Measurements from ENCODE around the gene SYT6. TPM values are rescaled to one million over a fixed set of nuclear protein-coding genes. Genes with fewer than 3 reads are reported as not detected.

Gene SYT6
- total and polyA plus RNA-seq, 2 donors (not counting 1 experiment from before 2014, with no cell fraction given): not detected

- H3K27me3 ChIP-seq (ENCODE audit: control insufficient read depth, insufficient read depth, low read length): peaks cover 2% of the 10 kb centered on the region
- no peak overlapping the region for H3K4me3 ChIP-seq (replicated peaks in 1 of 4; ENCODE audit: control extremely low read depth in 1 of 4, insufficient read depth in 1 of 4, low read depth in 3 of 4, low read length in 4 of 4)
- H3K4me1 ChIP-seq (ENCODE audit: control insufficient read depth, extremely low read depth, insufficient read depth, low read length): no peaks in the 10 kb centered on the region
- no peak for DNase-seq (ENCODE audit: low read depth in 2 of 2)
- no peaks in the 10 kb centered on the region for H3K79me2 ChIP-seq (ENCODE audit: control insufficient read depth, insufficient read depth, low read length)
- no peak overlapping the region for H3K4me2 ChIP-seq (ENCODE audit: extremely low read depth, insufficient read depth, low read length)
- no peak overlapping the region for H3K27ac ChIP-seq (ENCODE audit: insufficient read depth, low read length)
- no peaks in the 10 kb centered on the region for H3K9me3 ChIP-seq (ENCODE audit: control insufficient read depth, insufficient read depth, low read depth, low read length)
- H3K36me3 ChIP-seq (ENCODE audit: control insufficient read depth, insufficient read depth, low read length): no peaks in the 10 kb centered on the region
- H4K20me1 ChIP-seq (ENCODE audit: control insufficient read depth, extremely low read depth, insufficient read depth, low read length): no peaks in the 10 kb centered on the region
- H3K9ac ChIP-seq (ENCODE audit: insufficient read depth, low read length): no peak overlapping the region
- TF ChIP-seq EZH2 (IDR thresholded peaks at IDR 0.05; ENCODE audit: low read length, missing control alignments) (no peak), CTCF (conservative IDR thresholded peaks at IDR 0.05 in 1 of 2, IDR thresholded peaks at IDR 0.05 in 1 of 2; ENCODE audit: low read depth in 1 of 2, low read length in 2 of 2) (no peak)
- no peak overlapping the region for H2AFZ ChIP-seq (ENCODE audit: low read length)
These were observed 13.6 kb upstream of the SYT6 start for GRCh38 chr1:114167226-114167625.

- Histone ChIP-seq H3K27ac (ENCODE audit: insufficient read depth, low read length) (no peak overlapping the region), H3K9ac (ENCODE audit: insufficient read depth, low read length) (no peak overlapping the region), H3K79me2 (ENCODE audit: control insufficient read depth, insufficient read depth, low read length) (no peaks in the 10 kb centered on the region), H3K27me3 (ENCODE audit: control insufficient read depth, insufficient read depth, low read length) (peaks cover 6% of the 10 kb centered on the region), H3K9me3 (ENCODE audit: control insufficient read depth, insufficient read depth, low read depth, low read length) (no peaks in the 10 kb centered on the region), H3K4me3 (replicated peaks in 1 of 4; ENCODE audit: control extremely low read depth in 1 of 4, insufficient read depth in 1 of 4, low read depth in 3 of 4, low read length in 4 of 4) (no peak overlapping the region), H4K20me1 (ENCODE audit: control insufficient read depth, extremely low read depth, insufficient read depth, low read length) (no peaks in the 10 kb centered on the region), H3K4me2 (ENCODE audit: extremely low read depth, insufficient read depth, low read length) (no peak overlapping the region), H3K4me1 (ENCODE audit: control insufficient read depth, extremely low read depth, insufficient read depth, low read length) (no peaks in the 10 kb centered on the region), H3K36me3 (ENCODE audit: control insufficient read depth, insufficient read depth, low read length) (no peaks in the 10 kb centered on the region), H2AFZ (ENCODE audit: low read length) (no peak overlapping the region)
- TF ChIP-seq CTCF (conservative IDR thresholded peaks at IDR 0.05 in 1 of 2, IDR thresholded peaks at IDR 0.05 in 1 of 2; ENCODE audit: low read depth in 1 of 2, low read length in 2 of 2) (no peak), EZH2 (IDR thresholded peaks at IDR 0.05; ENCODE audit: low read length, missing control alignments) (no peak)
- no peak for DNase-seq (ENCODE audit: low read depth in 2 of 2)
These were observed 11.3 kb upstream of the SYT6 start for GRCh38 chr1:114164840-114165543.

- TF ChIP-seq CTCF (conservative IDR thresholded peaks at IDR 0.05 in 1 of 2, IDR thresholded peaks at IDR 0.05 in 1 of 2; ENCODE audit: low read depth in 1 of 2, low read length in 2 of 2) (no peak), EZH2 (IDR thresholded peaks at IDR 0.05; ENCODE audit: low read length, missing control alignments) (no peak)
- H3K27ac ChIP-seq (ENCODE audit: insufficient read depth, low read length): no peak overlapping the region
- no peaks in the 10 kb centered on the region for H3K36me3 ChIP-seq (ENCODE audit: control insufficient read depth, insufficient read depth, low read length)
- H3K79me2 ChIP-seq (ENCODE audit: control insufficient read depth, insufficient read depth, low read length): no peaks in the 10 kb centered on the region
- peaks cover 24% of the 10 kb centered on the region for H3K27me3 ChIP-seq (ENCODE audit: control insufficient read depth, insufficient read depth, low read length)
- H4K20me1 ChIP-seq (ENCODE audit: control insufficient read depth, extremely low read depth, insufficient read depth, low read length): no peaks in the 10 kb centered on the region
- H3K4me1 ChIP-seq (ENCODE audit: control insufficient read depth, extremely low read depth, insufficient read depth, low read length): no peaks in the 10 kb centered on the region
- no peak overlapping the region for H3K4me3 ChIP-seq (replicated peaks in 1 of 4; ENCODE audit: control extremely low read depth in 1 of 4, insufficient read depth in 1 of 4, low read depth in 3 of 4, low read length in 4 of 4)
- H3K4me2 ChIP-seq (ENCODE audit: extremely low read depth, insufficient read depth, low read length): no peak overlapping the region
- DNase-seq (ENCODE audit: low read depth in 2 of 2): no peak
- no peak overlapping the region for H3K9ac ChIP-seq (ENCODE audit: insufficient read depth, low read length)
- no peak overlapping the region for H2AFZ ChIP-seq (ENCODE audit: low read length)
- H3K9me3 ChIP-seq (ENCODE audit: control insufficient read depth, insufficient read depth, low read depth, low read length): no peaks in the 10 kb centered on the region
These were observed 6.3 kb upstream of the SYT6 start for GRCh38 chr1:114159941-114160340.
